ENCODE data around the gene CLCF1.
A peak's percentile ranks its signal among the peaks of the same experiment; 100 is the strongest.
"Not testable (repeated sequence)": the region's sequence is repeated elsewhere in the genome, so short reads cannot be mapped to it uniquely, and the experiment has no call there.

CLCF1 gene

GRCh38 chr11:67402192-67402839 is 28.9 kb upstream of the CLCF1 start:
- Histone ChIP-seq H3K27ac (ENCODE audit: insufficient read depth, low read length, poor library complexity, severe bottlenecking) (peak overlapping the region; percentile 75), H3K4me1 (ENCODE audit: control insufficient read depth, insufficient read depth, low read length, poor library complexity, severe bottlenecking) (peaks cover 80% of the 10 kb centered on the region), H3K36me3 (ENCODE audit: control insufficient read depth, insufficient read depth, low read length) (peaks cover 39% of the 10 kb centered on the region), H3K4me3 (ENCODE audit: insufficient read depth, low read depth, low read length, poor library complexity, severe bottlenecking) (peak overlapping the region; percentile 54)
- not testable (repeated sequence) for H3K27me3 ChIP-seq (replicated peaks; ENCODE audit: control insufficient read depth, insufficient read depth, low read length, poor library complexity, severe bottlenecking); H3K9me3 ChIP-seq (ENCODE audit: control insufficient read depth, low read length); DNase-seq

- H3K4me3 ChIP-seq (ENCODE audit: insufficient read depth, low read depth, low read length, poor library complexity, severe bottlenecking), result peak within 1 kb of the TSS; percentile 82
- H3K36me3 ChIP-seq (ENCODE audit: control insufficient read depth, insufficient read depth, low read length), result peaks cover 36% of the 10 kb centered on the region
- peak; percentile 87 to 91 (median 87) for DNase-seq
- H3K27me3 ChIP-seq (replicated peaks; ENCODE audit: control insufficient read depth, insufficient read depth, low read length, poor library complexity, severe bottlenecking), result no peaks in the 10 kb centered on the region
- H3K4me1 ChIP-seq (ENCODE audit: control insufficient read depth, insufficient read depth, low read length, poor library complexity, severe bottlenecking), result peaks cover 80% of the 10 kb centered on the region
- H3K9me3 ChIP-seq (ENCODE audit: control insufficient read depth, low read length), result no peaks in the 10 kb centered on the region
- H3K27ac ChIP-seq (ENCODE audit: insufficient read depth, low read length, poor library complexity, severe bottlenecking), result peak within 1 kb of the TSS; percentile 77
Observed at GRCh38 chr11:67401495-67402191, 28.2 kb upstream of the CLCF1 start, which contains the start of gene PPP1CA. Gene PPP1CA (minus strand): TSS chr11:67401858. CDS start chr11:67401782, 76 bp downstream.

GRCh38 chr11:67400942-67401494 is 27.6 kb upstream of the CLCF1 start:
- Histone ChIP-seq H3K27me3 (replicated peaks; ENCODE audit: control insufficient read depth, insufficient read depth, low read length, poor library complexity, severe bottlenecking) (no peaks in the 10 kb centered on the region), H3K36me3 (ENCODE audit: control insufficient read depth, insufficient read depth, low read length) (peaks cover 38% of the 10 kb centered on the region), H3K9me3 (ENCODE audit: control insufficient read depth, low read length) (no peaks in the 10 kb centered on the region), H3K4me3 (ENCODE audit: insufficient read depth, low read depth, low read length, poor library complexity, severe bottlenecking) (peak overlapping the region; percentile 82), H3K27ac (ENCODE audit: insufficient read depth, low read length, poor library complexity, severe bottlenecking) (peak overlapping the region; percentile 77), H3K4me1 (ENCODE audit: control insufficient read depth, insufficient read depth, low read length, poor library complexity, severe bottlenecking) (peaks cover 79% of the 10 kb centered on the region)
- DNase-seq, result no peak

GRCh38 chr11:67400251-67400941 is 27.0 kb upstream of the CLCF1 start:
- H3K27me3 ChIP-seq (replicated peaks; ENCODE audit: control insufficient read depth, insufficient read depth, low read length, poor library complexity, severe bottlenecking), result no peaks in the 10 kb centered on the region
- H3K36me3 ChIP-seq (ENCODE audit: control insufficient read depth, insufficient read depth, low read length), result peaks cover 31% of the 10 kb centered on the region
- DNase-seq, result no peak

GRCh38 chr11:67398661-67399563 is 25.5 kb upstream of the CLCF1 start:
- Histone ChIP-seq H3K27me3 (replicated peaks; ENCODE audit: control insufficient read depth, insufficient read depth, low read length, poor library complexity, severe bottlenecking) (no peaks in the 10 kb centered on the region), H3K27ac (ENCODE audit: insufficient read depth, low read length, poor library complexity, severe bottlenecking) (no peak overlapping the region), H3K9me3 (ENCODE audit: control insufficient read depth, low read length) (no peaks in the 10 kb centered on the region), H3K36me3 (ENCODE audit: control insufficient read depth, insufficient read depth, low read length) (peaks cover 31% of the 10 kb centered on the region), H3K4me1 (ENCODE audit: control insufficient read depth, insufficient read depth, low read length, poor library complexity, severe bottlenecking) (peaks cover 63% of the 10 kb centered on the region), H3K4me3 (ENCODE audit: insufficient read depth, low read depth, low read length, poor library complexity, severe bottlenecking) (no peak overlapping the region)
- DNase-seq, result no peak

More at GRCh38 chr11:67400251-67400941, 27.0 kb upstream of the CLCF1 start:
- peak overlapping the region; percentile 77 for H3K27ac ChIP-seq (ENCODE audit: insufficient read depth, low read length, poor library complexity, severe bottlenecking)
- H3K4me3 ChIP-seq (ENCODE audit: insufficient read depth, low read depth, low read length, poor library complexity, severe bottlenecking), result peak overlapping the region; percentile 82
- no peaks in the 10 kb centered on the region for H3K9me3 ChIP-seq (ENCODE audit: control insufficient read depth, low read length)
- peaks cover 73% of the 10 kb centered on the region for H3K4me1 ChIP-seq (ENCODE audit: control insufficient read depth, insufficient read depth, low read length, poor library complexity, severe bottlenecking)

- peaks cover 37% of the 10 kb centered on the region for H3K36me3 ChIP-seq (ENCODE audit: control insufficient read depth, insufficient read depth, low read length)
Observed at GRCh38 chr11:67397986-67398660, 24.7 kb upstream of the CLCF1 start.

GRCh38 chr11:67397536-67397935 is 24.1 kb upstream of the CLCF1 start:
- Histone ChIP-seq H3K27me3 (replicated peaks; ENCODE audit: control insufficient read depth, insufficient read depth, low read length, poor library complexity, severe bottlenecking) (no peaks in the 10 kb centered on the region), H3K4me3 (ENCODE audit: insufficient read depth, low read depth, low read length, poor library complexity, severe bottlenecking) (no peak overlapping the region), H3K36me3 (ENCODE audit: control insufficient read depth, insufficient read depth, low read length) (peaks cover 37% of the 10 kb centered on the region), H3K9me3 (ENCODE audit: control insufficient read depth, low read length) (no peaks in the 10 kb centered on the region), H3K4me1 (ENCODE audit: control insufficient read depth, insufficient read depth, low read length, poor library complexity, severe bottlenecking) (peaks cover 55% of the 10 kb centered on the region), H3K27ac (ENCODE audit: insufficient read depth, low read length, poor library complexity, severe bottlenecking) (peak overlapping the region; percentile 69)
- no peak for DNase-seq

More at GRCh38 chr11:67397986-67398660, 24.7 kb upstream of the CLCF1 start:
- H3K4me1 ChIP-seq (ENCODE audit: control insufficient read depth, insufficient read depth, low read length, poor library complexity, severe bottlenecking), result peaks cover 58% of the 10 kb centered on the region
- peak overlapping the region; percentile 69 for H3K27ac ChIP-seq (ENCODE audit: insufficient read depth, low read length, poor library complexity, severe bottlenecking)
- no peaks in the 10 kb centered on the region for H3K27me3 ChIP-seq (replicated peaks; ENCODE audit: control insufficient read depth, insufficient read depth, low read length, poor library complexity, severe bottlenecking)
- no peak for DNase-seq
- H3K9me3 ChIP-seq (ENCODE audit: control insufficient read depth, low read length), result no peaks in the 10 kb centered on the region
- H3K4me3 ChIP-seq (ENCODE audit: insufficient read depth, low read depth, low read length, poor library complexity, severe bottlenecking), result no peak overlapping the region

- Histone ChIP-seq H3K27me3 (replicated peaks; ENCODE audit: control insufficient read depth, insufficient read depth, low read length, poor library complexity, severe bottlenecking) (no peaks in the 10 kb centered on the region), H3K27ac (ENCODE audit: insufficient read depth, low read length, poor library complexity, severe bottlenecking) (peak overlapping the region; percentile 69), H3K36me3 (ENCODE audit: control insufficient read depth, insufficient read depth, low read length) (peaks cover 37% of the 10 kb centered on the region), H3K9me3 (ENCODE audit: control insufficient read depth, low read length) (no peaks in the 10 kb centered on the region), H3K4me3 (ENCODE audit: insufficient read depth, low read depth, low read length, poor library complexity, severe bottlenecking) (no peak overlapping the region), H3K4me1 (ENCODE audit: control insufficient read depth, insufficient read depth, low read length, poor library complexity, severe bottlenecking) (peaks cover 53% of the 10 kb centered on the region)
- DNase-seq, result no peak
Observed at GRCh38 chr11:67396587-67397389, 23.4 kb upstream of the CLCF1 start.
